H1 (cell line): Measurements from ENCODE around the gene ADGRD2. TPM values are rescaled to one million over a fixed set of nuclear protein-coding genes. Genes with fewer than 3 reads are reported as not detected.

Experiments
- CTCF ChIA-PET: fragments of 300-600 bp; sonication (Branson Sonifier 250); formaldehyde crosslinking; loops from one replicate; lab custom pipeline; 2021; ENCODE audit not compliant: partially characterized antibody; lab: Charles Lee
- POLR2A ChIA-PET: fragments of 300-600 bp; sonication (Branson Sonifier 250); formaldehyde crosslinking; loops from one replicate; lab custom pipeline; 2021; ENCODE audit warnings: inconsistent platforms; ENCODE audit not compliant: partially characterized antibody; lab: Charles Lee
- DNase-seq, 2 experiments: peaks; one replicate each; pipeline versions ENCODE4 v3.0.0 to v3.0.0-alpha.2; 2010 to 2022; ENCODE audit warnings: low spot score in 2 of 2, low read depth in 1 of 2, mixed read lengths in 1 of 2
- FAIRE-seq: peaks from 2 replicates; lab custom pipeline; 2011; peaks lifted over from hg19 to GRCh38; lab: Jason Lieb, UNC
- H2AFZ ChIP-seq: 2 replicates; pipeline ENCODE4 v1.8.1; 2012; ENCODE audit warnings: low read length, inconsistent platforms
- H2AK5ac ChIP-seq: 2 replicates; pipeline ENCODE4 v1.6.1; 2013; ENCODE audit warnings: low read depth, low read length
- H2BK120ac ChIP-seq: replicated peaks from 2 replicates; pipeline ENCODE3; 2013; ENCODE audit warnings: low read depth, low read length, inconsistent platforms
- H2BK12ac ChIP-seq: 2 replicates; pipeline ENCODE4 v1.6.1; 2013; ENCODE audit warnings: low read depth, low read length
- H2BK15ac ChIP-seq: 2 replicates; pipeline ENCODE4 v1.6.1; 2013; ENCODE audit warnings: low read length
- H2BK20ac ChIP-seq: 2 replicates; pipeline ENCODE4 v1.6.1; 2013; ENCODE audit warnings: low read length
- H2BK5ac ChIP-seq: 2 replicates; pipeline ENCODE4 v1.6.1; 2013; ENCODE audit warnings: low read depth, low read length
- H3K14ac ChIP-seq: 2 replicates; pipeline ENCODE4 v1.6.1; 2013; ENCODE audit warnings: inconsistent platforms; ENCODE audit not compliant: insufficient read length
- H3K18ac ChIP-seq: 2 replicates; pipeline ENCODE4 v1.6.1; 2013; ENCODE audit warnings: low read length; ENCODE audit errors: extremely low read depth
- H3K23ac ChIP-seq: 2 replicates; pipeline ENCODE4 v1.6.1; 2013; ENCODE audit warnings: inconsistent platforms; ENCODE audit not compliant: insufficient read length
- H3K23me2 ChIP-seq: 2 replicates; pipeline ENCODE4 v1.6.1; 2013; ENCODE audit warnings: low read depth, low read length
- H3K27ac ChIP-seq: 2 replicates; pipeline ENCODE4 v1.6.1; 2011; ENCODE audit warnings: low read depth, low read length, inconsistent platforms
- H3K27me3 ChIP-seq, 4 experiments: replicated peaks in 1 of 4; 1 replicate in 1 of 4; 2 replicates in 3 of 4; pipeline versions ENCODE4 v1.6.1 to v1.8.1; 2011 to 2013; ENCODE audit warnings: low read length in 3 of 4, mild to moderate bottlenecking in 3 of 4, inconsistent platforms in 2 of 4, mixed read lengths in 2 of 4, moderate library complexity in 1 of 4; ENCODE audit not compliant: control insufficient read depth in 3 of 4, insufficient read depth in 3 of 4; ENCODE audit errors: extremely low read depth in 1 of 4
- H3K36me3 ChIP-seq, 4 experiments: 2 replicates each; pipeline versions ENCODE4 v1.6.1 to v1.8.1; 2011 to 2013; ENCODE audit warnings: mild to moderate bottlenecking in 4 of 4, low read length in 3 of 4, moderate library complexity in 2 of 4, control low read depth in 1 of 4, inconsistent platforms in 1 of 4; ENCODE audit not compliant: insufficient read depth in 4 of 4, control insufficient read depth in 2 of 4
- H3K4ac ChIP-seq: replicated peaks from 2 replicates; pipeline ENCODE3; 2013; ENCODE audit warnings: low read length, low read depth, mixed read lengths, inconsistent platforms; ENCODE audit not compliant: insufficient read length
- H3K4me1 ChIP-seq, 4 experiments: replicated peaks in 1 of 4; 1 replicate in 1 of 4; 2 replicates in 3 of 4; pipeline versions ENCODE4 v1.6.1 to v1.8.1; 2011 to 2013; ENCODE audit warnings: low read length in 3 of 4, inconsistent platforms in 2 of 4, mixed read lengths in 1 of 4; ENCODE audit not compliant: insufficient read depth in 4 of 4, control insufficient read depth in 3 of 4
- H3K4me2 ChIP-seq, 2 experiments: 2 replicates each; pipeline versions ENCODE4 v1.6.1 to v1.8.1; 2011 to 2013; ENCODE audit warnings: low read depth in 2 of 2, low read length in 2 of 2, control low read depth in 1 of 2, inconsistent platforms in 1 of 2, mild to moderate bottlenecking in 1 of 2; ENCODE audit not compliant: insufficient read depth in 1 of 2
- H3K4me3 ChIP-seq, 4 experiments: fragments of 200-600, 300-600 bp in 1 of 4; sonication (generic), shearing (Covaris generic), sonication (Bioruptor Twin) in 1 of 4; 2 replicates each; pipeline versions ENCODE4 v1.5.1 to v1.8.1; 2011 to 2016; ENCODE audit warnings: low read length in 4 of 4, low read depth in 3 of 4, control low read depth in 2 of 4, inconsistent platforms in 2 of 4, mild to moderate bottlenecking in 2 of 4, mixed read lengths in 1 of 4, moderate library complexity in 1 of 4; ENCODE audit not compliant: insufficient read depth in 2 of 4; ENCODE audit errors: extremely low read depth in 1 of 4
- H3K56ac ChIP-seq: replicated peaks from 2 replicates; pipeline ENCODE3; 2013; ENCODE audit warnings: low read depth, mild to moderate bottlenecking, mixed read lengths, low read length, inconsistent platforms; ENCODE audit not compliant: insufficient read length
- H3K79me1 ChIP-seq: 2 replicates; pipeline ENCODE4 v1.6.1; 2013; ENCODE audit warnings: low read depth, low read length, control low read depth
- H3K79me2 ChIP-seq, 2 experiments: 2 replicates each; pipeline versions ENCODE4 v1.6.1 to v1.8.1; 2012 to 2013; ENCODE audit warnings: low read length in 2 of 2, mild to moderate bottlenecking in 2 of 2, inconsistent platforms in 1 of 2; ENCODE audit not compliant: insufficient read depth in 2 of 2, control insufficient read depth in 1 of 2
- H3K9ac ChIP-seq, 4 experiments: replicated peaks in 1 of 4; 1 replicate in 1 of 4; 2 replicates in 3 of 4; pipeline versions ENCODE4 v1.6.1 to v1.8.1; 2011 to 2013; ENCODE audit warnings: low read depth in 3 of 4, low read length in 3 of 4, control low read depth in 2 of 4, mild to moderate bottlenecking in 2 of 4, moderate library complexity in 2 of 4, inconsistent platforms in 1 of 4; ENCODE audit errors: extremely low read depth in 1 of 4
- H3K9me3 ChIP-seq, 2 experiments: 2 replicates each; pipeline versions ENCODE4 v1.6.1 to v1.8.1; 2012 to 2013; ENCODE audit warnings: mild to moderate bottlenecking in 2 of 2, moderate library complexity in 2 of 2, control low read depth in 1 of 2, inconsistent platforms in 1 of 2, low read depth in 1 of 2, low read length in 1 of 2, mixed read lengths in 1 of 2; ENCODE audit not compliant: insufficient read depth in 2 of 2
- H4K20me1 ChIP-seq, 2 experiments: replicated peaks in 1 of 2; 2 replicates each; pipeline versions ENCODE3 to v1.8.1; 2011 to 2013; ENCODE audit warnings: inconsistent platforms in 2 of 2, low read length in 2 of 2, mild to moderate bottlenecking in 1 of 2; ENCODE audit not compliant: insufficient read depth in 2 of 2, control insufficient read depth in 1 of 2
- H4K5ac ChIP-seq: 2 replicates; pipeline ENCODE4 v1.6.1; 2013; ENCODE audit warnings: low read length, low read depth, mixed read lengths, inconsistent platforms; ENCODE audit not compliant: insufficient read length
- H4K8ac ChIP-seq: 2 replicates; pipeline ENCODE4 v1.8.0; 2013; ENCODE audit warnings: mild to moderate bottlenecking, moderate library complexity, low read length, inconsistent platforms; ENCODE audit not compliant: insufficient read depth; ENCODE audit errors: extremely low read depth
- H4K91ac ChIP-seq: replicated peaks from 2 replicates; pipeline ENCODE3; 2013; ENCODE audit warnings: low read length, mixed read lengths, inconsistent platforms; ENCODE audit not compliant: insufficient read length
- ATF2 ChIP-seq: IDR thresholded peaks from 2 replicates; pipeline ENCODE4 v1.6.1; 2012; ENCODE audit warnings: low read length, inconsistent platforms
- KDM4A ChIP-seq: IDR thresholded peaks from one replicate; pipeline ENCODE4 v1.7.1; 2012; ENCODE audit warnings: low read depth, mild to moderate bottlenecking, moderate library complexity, low read length, inconsistent platforms; ENCODE audit not compliant: severe bottlenecking
- POU5F1 ChIP-seq: IDR thresholded peaks from 2 replicates; pipeline ENCODE4 v1.6.1; 2011; ENCODE audit warnings: low read depth, mild to moderate bottlenecking, low read length, moderate library complexity
- SP4 ChIP-seq: IDR thresholded peaks from 2 replicates; pipeline ENCODE4 v1.6.1; 2012; ENCODE audit warnings: low read length, inconsistent platforms
- WGBS, 2 experiments: shearing (Covaris generic) in 1 of 2; methylation state at CpG; one replicate each; pipeline versions ENCODE4 v1.1.6 to v1.1.7; 2013 to 2015; ENCODE audit warnings: low lambda C conversion rate in 2 of 2, mixed read lengths in 2 of 2, inconsistent platforms in 1 of 2, low coverage in 1 of 2, missing lambda C conversion rate in 1 of 2; ENCODE audit not compliant: insufficient replicate concordance in 2 of 2, insufficient coverage in 1 of 2, insufficient read length in 1 of 2; ENCODE audit errors: extremely low coverage in 1 of 2, missing lambda C conversion rate in 1 of 2; 5-methylcytosine and 5-hydroxymethylcytosine counted together
- polyA plus RNA-seq, 7 experiments: library from polyadenylated mRNA; depleted of rRNA in 3 of 7; stranded (reverse) in 5 of 7; unstranded in 2 of 7; fragments of >200 nt in 5 of 7; fragments of 200-250 nt in 2 of 7; gene quantifications; 1 replicate in 5 of 7; 2 replicates in 1 of 7; 4 replicates in 1 of 7; pipeline versions ENCODE4 v1.2.1 to v1.2.3, GENCODE V29; 2011 to 2013; ENCODE audit warnings: missing spikeins in 2 of 7, mixed read lengths in 2 of 7
- total RNA-seq: library from RNA; stranded (reverse); fragmentation: NEBNext Ultra II Directional; extraction: Animal tissue kit (Norgen Biotek cat#: 25700); gene quantifications from 2 replicates; pipeline ENCODE4 v1.2.1, GENCODE V29; 2021

The ADGRD2 gene
- total and polyA plus RNA-seq, 2 of the 8 experiments (the other 6 are each of a cell fraction or from before 2014, with no cell fraction given), result 0.41 to 1.4 TPM

- Histone ChIP-seq H3K18ac (no peak overlapping the region), H3K4ac (no peak overlapping the region), H3K36me3 (no peaks in the 10 kb centered on the region), H3K9ac (no peak overlapping the region), H3K9me3 (no peaks in the 10 kb centered on the region), H4K91ac (peak overlapping the region; percentile 19), H2BK15ac (peak overlapping the region; percentile 99), H3K4me2 (no peak overlapping the region), H3K27ac (no peak overlapping the region), H2BK5ac (no peak overlapping the region; the same call in 1 of the 2 replicates), H2AFZ (no peak overlapping the region), H3K79me1 (no peaks in the 10 kb centered on the region), H2BK120ac (no peak overlapping the region), H2BK12ac (peak overlapping the region; percentile 75; the same call in 1 of the 2 replicates), H3K23ac (no peak overlapping the region), H3K27me3 (no peaks in the 10 kb centered on the region), H3K23me2 (no peaks in the 10 kb centered on the region; the same call in 1 of the 2 replicates), H4K8ac (peak overlapping the region; percentile 65; the same call in 1 of the 2 replicates), H3K4me3 (no peak overlapping the region), H3K14ac (no peak overlapping the region), H2AK5ac (peak overlapping the region; percentile 89), H3K79me2 (no peaks in the 10 kb centered on the region), H4K20me1 (no peaks in the 10 kb centered on the region), H2BK20ac (no peak overlapping the region), H3K4me1 (no peaks in the 10 kb centered on the region), H4K5ac (no peak overlapping the region), H3K56ac (no peak overlapping the region)
- WGBS, 2 experiments, result 94% methylated on average over 22 of the region's 28 CpGs; no CpG with 5 or more reads in 1 of the 2 experiments
- CTCF ChIA-PET, result interaction anchor here (1.2 to 2.8 kb wide), 3 partner anchors 10 to 50 kb away, joined by 3 to 8 read pairs (median 5); no protein-coding TSS in a partner anchor
- POLR2A ChIA-PET, result interaction anchor here (0.8 kb wide), 1 partner anchor 15 kb away, joined by 3 read pairs; no protein-coding TSS in a partner anchor
- FAIRE-seq (no peak), DNase-seq (no peak)
- TF ChIP-seq ATF2 (no peak), KDM4A (no peak), SP4 (no peak), POU5F1 (no peak)
These were observed 19.0 kb downstream of the ADGRD2 start for GRCh38 chr9:124469011-124469832.
